Subcutaneous adipose tissue (tissue), 4 donors: ENCODE data around the gene PLA2G2F. TPM values are rescaled to one million over a fixed set of nuclear protein-coding genes. Genes with fewer than 3 reads are reported as not detected.

ENCODE experiments used
- total RNA-seq, 4 donors: library from RNA; depleted of rRNA; stranded (reverse); fragments of >200 nt; gene quantifications; one replicate each; pipeline ENCODE4 v1.1.0, GENCODE V29; 2016
- TF ChIP-seq, protein P1 (sequence below): fragments of 450-650 bp; IDR thresholded peaks from one replicate; pipeline ENCODE4 v1.5.1; 2016; ENCODE audit warnings: low read depth, mild to moderate bottlenecking, control low read depth, antibody characterized with exemption, moderate library complexity

Gene PLA2G2F
- total RNA-seq, 4 donors from 2014 or later, result not detected

DNA sequence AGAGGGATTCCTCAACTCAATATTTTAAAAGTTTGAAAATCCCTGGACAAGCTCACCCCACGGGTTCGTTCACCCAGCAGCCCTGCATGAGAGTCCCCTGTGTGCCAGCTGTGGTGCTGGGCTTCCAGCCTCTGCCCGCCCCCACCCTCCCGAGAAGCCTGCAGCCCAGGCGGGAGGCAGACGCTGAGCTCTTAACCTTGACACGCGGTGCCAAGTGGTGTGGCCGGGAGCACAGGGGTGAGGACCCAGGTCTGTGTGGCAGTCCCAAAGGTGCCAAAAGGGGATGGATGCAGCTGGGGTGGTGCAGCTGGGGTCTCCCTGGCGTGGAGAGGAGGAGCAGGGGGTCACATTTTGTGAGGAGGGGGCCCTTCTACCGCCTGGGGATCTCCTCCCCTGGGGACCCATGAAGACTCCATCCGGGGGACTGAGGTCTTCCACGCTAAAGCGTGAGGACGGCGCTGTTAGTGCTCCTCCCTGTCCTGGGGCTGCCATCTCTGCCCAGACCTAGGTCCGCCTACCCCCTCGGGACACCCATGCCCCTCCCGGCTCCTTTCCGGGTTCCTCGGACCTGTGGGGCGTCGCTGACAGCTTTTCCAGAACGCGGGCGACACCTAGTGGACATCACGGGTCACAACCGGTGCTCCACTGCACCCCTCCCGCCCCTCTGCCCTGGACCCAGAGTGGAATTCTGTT, 12.9 kb downstream of the PLA2G2F start:
- TF ChIP-seq, protein P1, sequence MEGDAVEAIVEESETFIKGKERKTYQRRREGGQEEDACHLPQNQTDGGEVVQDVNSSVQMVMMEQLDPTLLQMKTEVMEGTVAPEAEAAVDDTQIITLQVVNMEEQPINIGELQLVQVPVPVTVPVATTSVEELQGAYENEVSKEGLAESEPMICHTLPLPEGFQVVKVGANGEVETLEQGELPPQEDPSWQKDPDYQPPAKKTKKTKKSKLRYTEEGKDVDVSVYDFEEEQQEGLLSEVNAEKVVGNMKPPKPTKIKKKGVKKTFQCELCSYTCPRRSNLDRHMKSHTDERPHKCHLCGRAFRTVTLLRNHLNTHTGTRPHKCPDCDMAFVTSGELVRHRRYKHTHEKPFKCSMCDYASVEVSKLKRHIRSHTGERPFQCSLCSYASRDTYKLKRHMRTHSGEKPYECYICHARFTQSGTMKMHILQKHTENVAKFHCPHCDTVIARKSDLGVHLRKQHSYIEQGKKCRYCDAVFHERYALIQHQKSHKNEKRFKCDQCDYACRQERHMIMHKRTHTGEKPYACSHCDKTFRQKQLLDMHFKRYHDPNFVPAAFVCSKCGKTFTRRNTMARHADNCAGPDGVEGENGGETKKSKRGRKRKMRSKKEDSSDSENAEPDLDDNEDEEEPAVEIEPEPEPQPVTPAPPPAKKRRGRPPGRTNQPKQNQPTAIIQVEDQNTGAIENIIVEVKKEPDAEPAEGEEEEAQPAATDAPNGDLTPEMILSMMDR, result no peak

- TF ChIP-seq, protein P1, result no peak
Observed at GRCh38 chr1:20152599-20152930, 13.4 kb downstream of the PLA2G2F start.

GRCh38 chr1:20153000-20153418, 13.9 kb downstream of the PLA2G2F start:
- TF ChIP-seq, protein P1, result no peak

- TF ChIP-seq, protein P1, result no peak
Observed at GRCh38 chr1:20154301-20154831, 15.2 kb downstream of the PLA2G2F start.

DNA sequence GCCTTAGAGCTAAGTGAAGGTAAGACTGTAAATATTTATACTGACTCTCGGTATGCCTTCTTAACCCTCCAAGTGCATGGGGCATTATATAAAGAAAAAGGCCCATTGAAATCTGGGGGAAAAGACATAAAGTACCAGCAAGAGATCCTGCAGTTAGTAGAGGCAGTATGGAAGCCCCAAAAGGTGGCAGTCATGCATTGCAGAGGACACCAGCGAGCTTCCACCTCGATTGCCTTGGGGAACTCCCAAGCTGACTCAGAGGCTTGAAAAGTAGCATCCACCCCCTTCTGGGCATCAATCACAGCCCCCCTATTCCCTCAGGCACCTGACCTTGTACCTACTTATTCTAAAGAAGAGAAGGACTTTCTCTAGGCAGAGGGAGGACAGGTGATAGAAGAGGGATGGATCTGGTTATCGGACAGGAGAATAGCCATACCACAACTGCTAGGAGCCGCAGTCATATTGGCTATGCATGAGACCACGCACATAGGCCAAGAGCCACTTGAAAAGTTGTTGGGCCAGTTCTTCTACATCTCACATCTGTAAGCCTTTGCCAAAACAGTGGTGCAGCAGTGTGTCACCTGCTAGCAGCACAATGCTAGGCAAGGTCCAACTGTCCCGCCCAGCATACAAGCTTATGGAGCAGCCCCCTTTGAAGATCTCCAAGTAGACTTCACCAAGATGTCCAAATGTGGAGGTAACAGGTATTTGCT, 19.4 kb downstream of the PLA2G2F start:
- TF ChIP-seq, protein P1, result no peak

- TF ChIP-seq, protein P1, result no peak
Observed at GRCh38 chr1:20160034-20160433, 20.9 kb downstream of the PLA2G2F start.

GRCh38 chr1:20164694-20165202, 25.6 kb downstream of the PLA2G2F start:
- TF ChIP-seq, protein P1, result no peak
